GM12801 (cell line): Measurements from ENCODE around the gene SOX6.

Experiments
- TF ChIP-seq, protein P1 (sequence below): IDR thresholded peaks from one replicate; pipeline ENCODE4 v1.5.1; 2011; ENCODE audit warnings: control low read depth; ENCODE audit not compliant: insufficient read length; ENCODE audit errors: extremely low read depth

SOX6 gene

DNA sequence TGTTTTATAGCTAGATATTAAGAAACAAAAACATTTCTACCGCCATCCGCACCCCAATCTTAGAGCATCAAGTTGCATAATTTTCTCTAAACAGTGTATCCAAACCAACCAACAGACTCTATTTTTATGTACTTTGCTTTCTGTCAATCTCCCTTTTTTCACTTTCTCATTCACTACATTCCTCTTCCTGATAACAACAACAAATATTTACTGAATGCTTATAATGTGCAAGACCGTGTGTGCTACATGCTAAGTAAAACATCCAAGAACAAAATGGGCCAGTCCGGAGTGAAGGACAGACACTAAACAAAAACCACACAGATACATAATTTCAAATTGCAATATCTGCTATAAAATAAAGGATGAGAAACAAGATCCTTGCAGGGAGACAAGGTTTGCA is 38.6 kb upstream of the SOX6 start:
- TF ChIP-seq, protein P1, sequence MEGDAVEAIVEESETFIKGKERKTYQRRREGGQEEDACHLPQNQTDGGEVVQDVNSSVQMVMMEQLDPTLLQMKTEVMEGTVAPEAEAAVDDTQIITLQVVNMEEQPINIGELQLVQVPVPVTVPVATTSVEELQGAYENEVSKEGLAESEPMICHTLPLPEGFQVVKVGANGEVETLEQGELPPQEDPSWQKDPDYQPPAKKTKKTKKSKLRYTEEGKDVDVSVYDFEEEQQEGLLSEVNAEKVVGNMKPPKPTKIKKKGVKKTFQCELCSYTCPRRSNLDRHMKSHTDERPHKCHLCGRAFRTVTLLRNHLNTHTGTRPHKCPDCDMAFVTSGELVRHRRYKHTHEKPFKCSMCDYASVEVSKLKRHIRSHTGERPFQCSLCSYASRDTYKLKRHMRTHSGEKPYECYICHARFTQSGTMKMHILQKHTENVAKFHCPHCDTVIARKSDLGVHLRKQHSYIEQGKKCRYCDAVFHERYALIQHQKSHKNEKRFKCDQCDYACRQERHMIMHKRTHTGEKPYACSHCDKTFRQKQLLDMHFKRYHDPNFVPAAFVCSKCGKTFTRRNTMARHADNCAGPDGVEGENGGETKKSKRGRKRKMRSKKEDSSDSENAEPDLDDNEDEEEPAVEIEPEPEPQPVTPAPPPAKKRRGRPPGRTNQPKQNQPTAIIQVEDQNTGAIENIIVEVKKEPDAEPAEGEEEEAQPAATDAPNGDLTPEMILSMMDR: no peak

DNA sequence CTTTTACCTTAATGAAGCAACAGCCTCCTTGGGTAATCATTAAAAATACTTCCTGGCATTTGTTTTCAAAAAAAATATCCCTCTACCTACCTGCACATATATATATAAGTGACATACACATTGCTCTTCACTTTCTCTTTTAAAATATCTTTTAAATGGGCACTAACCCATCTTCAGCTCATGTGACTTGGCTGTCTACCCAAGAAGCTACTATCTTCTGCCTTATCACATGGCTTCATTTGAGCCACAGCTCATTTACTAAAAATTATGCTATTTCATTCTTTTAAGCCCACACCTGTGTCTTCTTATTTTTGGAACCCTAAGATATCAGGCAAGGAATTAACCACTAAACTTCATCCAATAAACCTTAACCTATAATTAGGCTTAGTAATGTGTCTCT is 37.0 kb upstream of the SOX6 start:
- TF ChIP-seq, protein P1: no peak

DNA sequence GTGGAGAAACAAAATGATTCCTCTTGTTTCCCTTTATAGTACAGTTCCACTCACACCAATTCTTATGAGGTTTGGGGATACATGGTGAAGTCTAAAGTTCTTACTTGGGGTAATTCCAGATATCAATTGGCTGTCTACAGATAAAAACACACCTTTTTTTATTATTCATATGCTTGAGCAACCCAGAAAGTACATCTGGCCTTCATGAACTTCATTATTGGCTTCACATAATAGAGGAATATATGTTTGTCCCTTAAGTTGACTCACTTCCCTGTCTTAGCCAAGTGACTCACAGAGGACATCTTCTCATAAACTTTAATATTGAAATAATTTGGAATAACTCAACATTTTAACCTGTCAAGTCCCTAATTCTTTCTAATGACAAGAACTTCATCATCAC is 36.3 kb upstream of the SOX6 start:
- TF ChIP-seq, protein P1: no peak

DNA sequence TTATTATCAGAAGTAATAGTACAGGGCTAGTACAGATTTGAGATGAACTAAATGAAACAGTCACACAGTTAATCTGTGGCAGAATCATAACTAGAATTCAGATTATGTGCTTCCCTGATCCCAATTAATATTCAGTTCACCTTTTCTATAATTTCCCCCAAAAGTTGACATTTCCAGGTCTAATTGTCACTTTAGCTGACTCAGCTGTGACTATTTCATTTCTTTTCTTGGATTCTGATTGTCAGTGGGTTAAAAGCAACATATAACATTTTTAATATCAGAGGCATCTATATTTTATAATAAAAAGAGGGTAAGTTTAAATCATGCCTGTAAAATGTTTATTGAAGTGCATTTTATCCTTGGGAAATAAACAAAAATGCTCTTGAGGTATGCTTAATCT is 28.8 kb upstream of the SOX6 start:
- TF ChIP-seq, protein P1: no peak

DNA sequence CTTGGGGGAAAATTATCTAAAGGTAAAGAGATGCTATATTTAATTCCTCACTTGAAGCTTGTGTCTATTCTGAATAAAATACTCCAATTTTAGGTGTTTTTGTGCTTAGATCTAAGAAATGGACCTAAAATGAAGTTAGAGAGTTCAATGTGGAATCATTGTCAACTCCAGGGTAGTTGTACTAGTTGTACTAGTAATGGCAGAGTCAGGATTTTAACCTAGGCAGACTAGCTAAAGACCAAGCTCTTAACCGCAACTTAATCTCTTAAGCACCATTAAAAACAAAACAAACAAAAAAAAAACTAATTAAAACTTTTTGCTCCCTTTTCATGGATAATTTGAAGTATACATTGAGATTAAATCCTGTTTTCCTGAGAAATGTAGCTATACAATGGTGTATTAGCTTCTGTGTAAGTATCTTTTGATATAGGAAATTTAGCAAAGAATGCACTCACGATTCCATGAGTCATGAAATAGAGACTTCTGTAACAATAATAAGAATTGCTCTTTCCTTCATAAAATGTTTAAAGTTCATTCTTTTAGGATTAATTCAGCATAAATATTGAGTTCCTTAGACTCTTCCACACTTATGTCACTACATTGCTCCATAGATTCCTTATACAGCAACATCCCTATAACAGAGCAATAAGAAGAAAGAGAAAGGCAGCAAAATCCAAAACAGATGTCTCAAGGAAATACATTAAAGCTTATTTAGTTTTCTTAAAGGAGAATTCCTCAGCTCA is 26.5 kb upstream of the SOX6 start:
- TF ChIP-seq, protein P1: no peak

DNA sequence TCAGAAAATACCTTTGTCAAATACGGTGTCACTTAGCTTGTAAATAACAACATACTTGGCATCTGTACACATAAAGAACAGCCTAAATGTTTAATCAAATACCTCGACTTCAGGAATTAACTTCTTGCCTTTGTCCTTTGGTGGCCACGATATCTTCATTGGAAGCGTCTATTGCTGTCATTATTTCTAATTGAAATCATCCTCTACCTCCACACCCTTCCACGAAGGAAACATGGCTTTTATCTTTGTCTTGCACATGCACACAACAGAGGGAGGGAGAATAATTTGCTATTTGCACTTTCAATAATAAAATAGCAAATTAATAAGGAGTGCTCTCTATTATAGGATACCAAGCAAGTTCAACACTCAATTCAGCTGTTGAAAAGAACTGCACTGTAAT is 25.8 kb upstream of the SOX6 start:
- TF ChIP-seq, protein P1: no peak

DNA sequence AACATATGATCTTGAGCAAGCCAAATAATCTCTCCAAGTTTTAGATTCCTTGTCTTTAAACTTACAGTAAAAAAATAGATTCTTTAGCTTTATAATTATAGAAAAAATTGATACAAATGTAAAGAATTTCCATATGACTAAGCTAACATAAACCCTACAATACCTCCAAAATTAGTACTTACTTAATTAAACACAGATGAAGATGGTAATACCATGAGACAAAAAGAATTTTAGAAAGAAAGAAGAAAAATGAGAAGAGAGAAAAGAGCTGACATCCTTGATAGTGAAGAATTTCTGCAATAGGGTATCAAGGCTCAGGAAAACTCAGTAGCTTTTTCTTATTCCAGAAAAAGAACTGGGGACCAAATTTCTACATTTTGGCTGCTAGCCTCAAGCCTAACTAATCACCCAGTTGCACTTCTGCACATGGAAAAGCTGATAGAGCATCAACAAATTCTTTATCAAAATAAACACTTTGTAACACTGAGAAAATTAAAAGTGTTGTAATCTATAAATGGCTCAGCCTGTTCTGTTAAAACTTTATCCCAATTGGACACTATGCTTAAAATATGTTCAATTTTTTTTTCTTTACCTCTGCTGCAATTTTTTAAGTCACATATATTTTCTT is 24.7 kb upstream of the SOX6 start:
- TF ChIP-seq, protein P1: no peak
